SK-N-SH (cell line): ENCODE measurements around the gene IFITM5. TPM values are rescaled to one million over a fixed set of nuclear protein-coding genes. Genes with fewer than 3 reads are reported as not detected.

Source experiments
- CTCF ChIA-PET: fragments of 300-600, 350-600 bp; formaldehyde crosslinking; extraction: SDS; loops from one replicate; lab custom pipeline; 2021; lab: Yijun Ruan, JAX
- POLR2A ChIA-PET: fragments of 350-600 bp; sonication (Branson Sonifier 250); formaldehyde crosslinking; extraction: SDS; loops from one replicate; lab custom pipeline; 2020; ENCODE audit warnings: antibody characterized with exemption, inconsistent platforms; lab: Yijun Ruan, JAX
- DNase-seq: peaks from one replicate; pipeline ENCODE4 v3.0.0; 2012
- H2AFZ ChIP-seq: fragments of 200-600 bp; sonication (generic); 2 replicates; pipeline ENCODE4 v1.8.1; 2016; ENCODE audit warnings: antibody characterized with exemption, mild to moderate bottlenecking, low read depth
- H3F3A ChIP-seq: fragments of 200-600 bp; sonication (generic); replicated peaks from 2 replicates; pipeline ENCODE3; 2016; ENCODE audit warnings: antibody characterized with exemption, mild to moderate bottlenecking; ENCODE audit not compliant: insufficient read depth
- H3K27ac ChIP-seq, 2 experiments: fragments of 200-500 bp in 1 of 2; fragments of 200-600 bp in 1 of 2; sonication (Bioruptor generic) in 1 of 2; sonication (generic), shearing (Covaris generic) in 1 of 2; 2 replicates each; pipeline versions ENCODE4 v1.5.1 to v1.6.1; 2014 to 2016; ENCODE audit warnings: low read depth in 2 of 2, inconsistent platforms in 1 of 2, low read length in 1 of 2, mild to moderate bottlenecking in 1 of 2, mixed read lengths in 1 of 2
- H3K27me3 ChIP-seq: fragments of 200-600 bp; sonication (generic), shearing (Covaris generic); 2 replicates; pipeline ENCODE4 v1.6.1; 2016; ENCODE audit warnings: mixed run types; ENCODE audit not compliant: insufficient read depth
- H3K36me3 ChIP-seq, 2 experiments: fragments of 200-500 bp in 1 of 2; fragments of 200-600 bp in 1 of 2; sonication (Bioruptor generic) in 1 of 2; sonication (generic) in 1 of 2; replicated peaks in 1 of 2; 2 replicates each; pipeline versions ENCODE3 to v1.5.1; 2014 to 2016; ENCODE audit warnings: low read length in 1 of 2, mild to moderate bottlenecking in 1 of 2; ENCODE audit not compliant: insufficient read depth in 2 of 2, control insufficient read depth in 1 of 2
- H3K4me1 ChIP-seq, 2 experiments: fragments of 200-500 bp in 1 of 2; fragments of 200-600 bp in 1 of 2; sonication (Bioruptor generic) in 1 of 2; sonication (generic), shearing (Covaris generic) in 1 of 2; 2 replicates each; pipeline versions ENCODE4 v1.5.1 to v1.6.1; 2014 to 2016; ENCODE audit warnings: low read depth in 1 of 2, low read length in 1 of 2, mixed run types in 1 of 2; ENCODE audit not compliant: insufficient read depth in 2 of 2, control insufficient read depth in 1 of 2
- H3K4me2 ChIP-seq: fragments of 200-600 bp; sonication (generic), shearing (Covaris generic); 2 replicates; pipeline ENCODE4 v1.6.1; 2017; ENCODE audit warnings: mixed run types
- H3K4me3 ChIP-seq, 2 experiments: fragments of 200-500 bp in 1 of 2; fragments of 200-600 bp in 1 of 2; sonication (Bioruptor generic) in 1 of 2; sonication (generic), shearing (Covaris generic) in 1 of 2; 2 replicates each; pipeline versions ENCODE4 v1.5.1 to v1.8.1; 2014 to 2016; ENCODE audit warnings: low read depth in 2 of 2, inconsistent platforms in 1 of 2, low read length in 1 of 2, mild to moderate bottlenecking in 1 of 2, mixed read lengths in 1 of 2, moderate library complexity in 1 of 2
- H3K79me2 ChIP-seq: fragments of 200-600 bp; sonication (generic); 2 replicates; pipeline ENCODE4 v1.8.1; 2017; ENCODE audit warnings: mild to moderate bottlenecking; ENCODE audit not compliant: insufficient read depth
- H3K9ac ChIP-seq: fragments of 200-600 bp; sonication (generic); 2 replicates; pipeline ENCODE4 v1.6.1; 2017; ENCODE audit warnings: mixed run types
- H3K9me2 ChIP-seq: fragments of 200-600 bp; sonication (generic); 2 replicates; pipeline ENCODE4 v1.6.1; 2017; ENCODE audit warnings: mixed run types
- H3K9me3 ChIP-seq: fragments of 200-600 bp; sonication (generic); 2 replicates; pipeline ENCODE4 v1.6.1; 2017; ENCODE audit warnings: mixed run types, mild to moderate bottlenecking, moderate library complexity
- H4K20me1 ChIP-seq: fragments of 200-600 bp; sonication (generic); 2 replicates; pipeline ENCODE4 v1.6.1; 2017; ENCODE audit warnings: mild to moderate bottlenecking, mixed run types; ENCODE audit not compliant: insufficient read depth
- ELF1 ChIP-seq: IDR thresholded peaks from 2 replicates; pipeline ENCODE4 v1.4.0; 2012
- EP300 ChIP-seq, 2 experiments: IDR thresholded peaks; 2 replicates each; pipeline versions ENCODE4 v1.4.0 to v1.6.1; 2012; ENCODE audit warnings: borderline replicate concordance in 1 of 2, low read depth in 1 of 2, low read length in 1 of 2
- FOSL2 ChIP-seq: IDR thresholded peaks from 2 replicates; pipeline ENCODE4 v1.4.0; 2012; ENCODE audit warnings: low read depth, mild to moderate bottlenecking, moderate library complexity, borderline replicate concordance
- GATA2 ChIP-seq: sonication (generic); formaldehyde crosslinking; IDR thresholded peaks from 2 replicates; pipeline ENCODE4 v1.5.0; 2020; ENCODE audit warnings: mild to moderate bottlenecking, missing genetic modification reagents
- JUND ChIP-seq: IDR thresholded peaks from 2 replicates; pipeline ENCODE4 v1.4.0; 2012
- MXI1 ChIP-seq: IDR thresholded peaks from 2 replicates; pipeline ENCODE4 v1.6.1; 2012; ENCODE audit warnings: mild to moderate bottlenecking, low read depth, low read length, improper control_type of control experiment
- NFIC ChIP-seq: IDR thresholded peaks from 2 replicates; pipeline ENCODE4 v1.4.0; 2012; ENCODE audit warnings: borderline replicate concordance
- PBX3 ChIP-seq: IDR thresholded peaks from 2 replicates; pipeline ENCODE4; 2012
- POLR2AphosphoS5 ChIP-seq: IDR thresholded peaks from 2 replicates; pipeline ENCODE4 v1.6.1; 2012; ENCODE audit warnings: low read depth, low read length
- REST ChIP-seq: IDR thresholded peaks from 2 replicates; pipeline ENCODE4 v1.6.1; 2012; ENCODE audit warnings: mild to moderate bottlenecking, low read depth, low read length, moderate library complexity
- RFX5 ChIP-seq: IDR thresholded peaks from 2 replicates; pipeline ENCODE4 v1.6.1; 2012; ENCODE audit warnings: mild to moderate bottlenecking, improper control_type of control experiment, low read length
- RXRA ChIP-seq: IDR thresholded peaks from 2 replicates; pipeline ENCODE4 v1.4.0; 2012; ENCODE audit warnings: low read depth, mild to moderate bottlenecking, borderline replicate concordance
- SMC3 ChIP-seq: IDR thresholded peaks from 2 replicates; pipeline ENCODE4 v1.6.1; 2012; ENCODE audit warnings: low read depth, low read length, improper control_type of control experiment
- TAF1 ChIP-seq: IDR thresholded peaks from 2 replicates; pipeline ENCODE4 v1.6.1; 2012; ENCODE audit warnings: low read depth, mild to moderate bottlenecking, low read length, moderate library complexity, borderline replicate concordance
- USF1 ChIP-seq: IDR thresholded peaks from 2 replicates; pipeline ENCODE4 v1.4.0; 2012; ENCODE audit warnings: low read depth, borderline replicate concordance
- YY1 ChIP-seq: IDR thresholded peaks from 2 replicates; pipeline ENCODE4 v1.4.0; 2012; ENCODE audit warnings: low read depth, mild to moderate bottlenecking
- polyA plus RNA-seq, 3 experiments: library from polyadenylated mRNA; depleted of rRNA; stranded (reverse); fragments of >200 nt; gene quantifications; 2 replicates each; pipeline ENCODE4 v1.2.3, GENCODE V29; 2012
- TF ChIP-seq, protein P1 (sequence below): fragments of 200-600 bp; sonication (generic); IDR thresholded peaks from 2 replicates; pipeline ENCODE4 v1.6.1; 2017; ENCODE audit warnings: antibody characterized with exemption, mild to moderate bottlenecking, moderate library complexity
- TF ChIP-seq, protein P2 (sequence below): fragments of 150-350 bp; IDR thresholded peaks from 2 replicates; pipeline ENCODE4 v1.6.1; 2017; ENCODE audit warnings: antibody characterized with exemption, low read length, low read depth, borderline replicate concordance

Gene IFITM5
- polyA plus RNA-seq, 1 of the 3 experiments (the other 2 are of a cell fraction): not detected

- TF ChIP-seq PBX3: no peak
- no peak for TF ChIP-seq EP300 (IDR thresholded peaks at IDR 0.05; ENCODE audit: borderline replicate concordance in 1 of 2, low read depth in 1 of 2, low read length in 1 of 2)
- TF ChIP-seq, protein P1, sequence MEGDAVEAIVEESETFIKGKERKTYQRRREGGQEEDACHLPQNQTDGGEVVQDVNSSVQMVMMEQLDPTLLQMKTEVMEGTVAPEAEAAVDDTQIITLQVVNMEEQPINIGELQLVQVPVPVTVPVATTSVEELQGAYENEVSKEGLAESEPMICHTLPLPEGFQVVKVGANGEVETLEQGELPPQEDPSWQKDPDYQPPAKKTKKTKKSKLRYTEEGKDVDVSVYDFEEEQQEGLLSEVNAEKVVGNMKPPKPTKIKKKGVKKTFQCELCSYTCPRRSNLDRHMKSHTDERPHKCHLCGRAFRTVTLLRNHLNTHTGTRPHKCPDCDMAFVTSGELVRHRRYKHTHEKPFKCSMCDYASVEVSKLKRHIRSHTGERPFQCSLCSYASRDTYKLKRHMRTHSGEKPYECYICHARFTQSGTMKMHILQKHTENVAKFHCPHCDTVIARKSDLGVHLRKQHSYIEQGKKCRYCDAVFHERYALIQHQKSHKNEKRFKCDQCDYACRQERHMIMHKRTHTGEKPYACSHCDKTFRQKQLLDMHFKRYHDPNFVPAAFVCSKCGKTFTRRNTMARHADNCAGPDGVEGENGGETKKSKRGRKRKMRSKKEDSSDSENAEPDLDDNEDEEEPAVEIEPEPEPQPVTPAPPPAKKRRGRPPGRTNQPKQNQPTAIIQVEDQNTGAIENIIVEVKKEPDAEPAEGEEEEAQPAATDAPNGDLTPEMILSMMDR: no peak
- TF ChIP-seq GATA2 (CRISPR knock-in tag): no peak
- no peak for TF ChIP-seq RFX5
- no peak for TF ChIP-seq TAF1
- no peak for TF ChIP-seq POLR2AphosphoS5
These were observed 21.1 kb downstream of the IFITM5 start, which contains the start of gene NLRP6 (continued) for GRCh38 chr11:278001-278951.

GRCh38 chr11:276219-276618 is 23.1 kb downstream of the IFITM5 start:
- Histone ChIP-seq H3K4me1 (no peaks in the 10 kb centered on the region), H3F3A (no peaks in the 10 kb centered on the region), H3K79me2 (no peaks in the 10 kb centered on the region), H3K27ac (no peak overlapping the region), H3K9me3 (peaks cover 4% of the 10 kb centered on the region), H4K20me1 (no peaks in the 10 kb centered on the region), H3K36me3 (no peaks in the 10 kb centered on the region), H3K27me3 (peaks cover 48% of the 10 kb centered on the region), H3K9ac (no peak overlapping the region), H3K9me2 (no peaks in the 10 kb centered on the region), H3K4me3 (no peak overlapping the region), H2AFZ (no peak overlapping the region), H3K4me2 (no peak overlapping the region)
- CTCF ChIA-PET: no interaction called here
- no peak for DNase-seq
- TF ChIP-seq NFIC (no peak), GATA2 (CRISPR knock-in tag) (no peak), EP300 (IDR thresholded peaks at IDR 0.05; ENCODE audit: borderline replicate concordance in 1 of 2, low read depth in 1 of 2, low read length in 1 of 2) (no peak), ELF1 (no peak), MXI1 (no peak), RXRA (no peak), FOSL2 (no peak), JUND (no peak), POLR2AphosphoS5 (no peak), SMC3 (no peak), PBX3 (no peak), REST (no peak), USF1 (no peak), YY1 (no peak)
- TF ChIP-seq, protein P2, sequence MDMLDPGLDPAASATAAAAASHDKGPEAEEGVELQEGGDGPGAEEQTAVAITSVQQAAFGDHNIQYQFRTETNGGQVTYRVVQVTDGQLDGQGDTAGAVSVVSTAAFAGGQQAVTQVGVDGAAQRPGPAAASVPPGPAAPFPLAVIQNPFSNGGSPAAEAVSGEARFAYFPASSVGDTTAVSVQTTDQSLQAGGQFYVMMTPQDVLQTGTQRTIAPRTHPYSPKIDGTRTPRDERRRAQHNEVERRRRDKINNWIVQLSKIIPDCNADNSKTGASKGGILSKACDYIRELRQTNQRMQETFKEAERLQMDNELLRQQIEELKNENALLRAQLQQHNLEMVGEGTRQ: no peak
- POLR2A ChIA-PET: no interaction called here
